ENCODE measurements around the gene GRM6. TPM values are rescaled to one million over a fixed set of nuclear protein-coding genes. Genes with fewer than 3 reads are reported as not detected.

The GRM6 gene
- total RNA-seq, 1 experiment from 2014 or later: not detected

DNA sequence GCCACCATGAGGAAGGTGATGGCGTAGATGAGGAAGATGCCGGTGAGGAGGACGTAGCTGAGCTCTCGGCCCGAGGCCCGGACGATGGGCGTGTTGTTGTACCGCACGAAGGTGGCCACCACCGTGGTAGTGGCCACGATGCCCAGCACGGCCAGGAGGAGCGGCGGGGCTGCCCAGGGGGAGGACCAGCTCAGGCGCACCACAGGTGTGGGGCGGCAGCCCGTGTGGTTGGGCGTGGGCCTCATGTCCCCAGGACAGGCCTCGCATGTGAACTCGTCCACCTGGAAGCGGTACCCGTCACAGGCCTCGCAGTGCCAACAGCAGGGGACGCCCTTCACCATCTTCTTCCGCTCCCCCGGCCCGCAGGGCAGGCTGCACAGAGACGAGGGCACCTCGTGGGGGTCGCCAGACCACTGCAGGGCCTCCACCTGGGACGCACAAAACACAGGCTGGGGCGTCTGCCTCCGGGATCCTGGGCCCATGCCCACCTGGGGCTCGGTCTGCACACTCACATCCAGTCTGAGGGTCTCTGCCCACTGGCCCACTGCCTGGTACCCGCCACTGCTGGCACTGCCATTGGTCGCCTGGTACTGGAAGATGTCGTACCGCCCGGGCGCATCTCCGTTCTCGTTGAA, 8.7 kb downstream of the GRM6 start:
- in situ Hi-C loops (cut with HindIII; ENCODE audit: low sequenced_read_pairs): no loop called here
- DNase-seq (ENCODE audit: low spot score): no peak

GRCh38 chr5:178984145-178985072, 10.7 kb downstream of the GRM6 start:
- in situ Hi-C loops (cut with HindIII; ENCODE audit: low sequenced_read_pairs): no loop called here

GRCh38 chr5:178983728-178984127, 11.4 kb downstream of the GRM6 start:
- in situ Hi-C loops (cut with HindIII; ENCODE audit: low sequenced_read_pairs): no loop called here
- no peak for DNase-seq (ENCODE audit: low spot score)

More at GRCh38 chr5:178984145-178985072, 10.7 kb downstream of the GRM6 start:
- DNase-seq (ENCODE audit: low spot score): no peak

DNA sequence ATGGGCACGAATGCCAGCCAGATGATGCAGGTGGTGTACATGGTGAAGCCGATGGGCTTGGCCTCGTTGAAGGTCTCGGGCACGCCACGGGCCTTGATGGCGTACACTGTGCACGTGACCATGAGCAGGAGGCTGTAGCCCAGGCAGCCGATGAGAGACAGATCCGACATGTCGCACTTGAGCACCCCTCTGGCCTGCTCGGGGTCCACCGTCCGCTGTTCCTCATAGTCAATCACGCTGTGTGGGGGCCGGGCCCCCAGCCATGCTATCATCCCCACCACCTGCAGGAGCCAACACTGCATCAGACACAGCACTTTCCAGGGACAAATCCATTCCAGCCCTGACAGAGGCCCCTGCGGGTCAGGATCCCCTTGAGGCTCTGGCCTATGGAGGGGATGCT, 12.2 kb downstream of the GRM6 start:
- no peak for DNase-seq (ENCODE audit: low spot score)
- in situ Hi-C loops (cut with HindIII; ENCODE audit: low sequenced_read_pairs): no loop called here

- in situ Hi-C loops (cut with HindIII; ENCODE audit: low sequenced_read_pairs): no loop called here
- DNase-seq (ENCODE audit: low spot score): no peak
Measured at GRCh38 chr5:178981381-178981780, 13.7 kb downstream of the GRM6 start.

GRCh38 chr5:178965465-178966055, 29.6 kb downstream of the GRM6 start:
- in situ Hi-C loops (cut with HindIII; ENCODE audit: low sequenced_read_pairs): no loop called here
- DNase-seq (ENCODE audit: low spot score): no peak

- in situ Hi-C loops (cut with HindIII; ENCODE audit: low sequenced_read_pairs): no loop called here
- DNase-seq (ENCODE audit: low spot score): peak; percentile 48
Measured at GRCh38 chr5:178941361-178941760, 53.8 kb downstream of the GRM6 start.

- DNase-seq (ENCODE audit: low spot score): peak; percentile 96
- in situ Hi-C loops (cut with HindIII; ENCODE audit: low sequenced_read_pairs): no loop called here
Measured at GRCh38 chr5:178940569-178941360, 54.4 kb downstream of the GRM6 start, which contains the start of gene ZNF454. Gene ZNF454, plus strand, starts transcription at chr5:178941198. Its CDS starts 1,594 bp downstream, at chr5:178942792.

GRCh38 chr5:178931846-178932760, 63.0 kb downstream of the GRM6 start:
- no peak for DNase-seq (ENCODE audit: low spot score)
- in situ Hi-C loops (cut with HindIII; ENCODE audit: low sequenced_read_pairs): no loop called here

Other genes starting within 250 kb of the GRM6 start
- gene ZNF354B, start 135.4 kb downstream of the GRM6 start, total RNA-seq (2014; rRNA removed; shearing (Covaris generic)): 10.4 and 16.8 TPM in 2 replicates
- gene ZFP2, start 99.4 kb downstream of the GRM6 start, total RNA-seq (2014; rRNA removed; shearing (Covaris generic)): 5.0 and 8.4 TPM in 2 replicates
- not detected in 2 replicates for gene ZNF454, start 54.1 kb downstream of the GRM6 start, total RNA-seq (2014; rRNA removed; shearing (Covaris generic))
- gene ZNF879, start 28.5 kb upstream of the GRM6 start, total RNA-seq (2014; rRNA removed; shearing (Covaris generic)): 1.4 and 3.5 TPM in 2 replicates
- gene ZNF354C, start 65.1 kb upstream of the GRM6 start, total RNA-seq (2014; rRNA removed; shearing (Covaris generic)): 0.24 and 0.43 TPM in 2 replicates

Measured in G401 (cell line).